ENCODE data around the gene VWA8. TPM values are rescaled to one million over a fixed set of nuclear protein-coding genes. Genes with fewer than 3 reads are reported as not detected.
A peak's percentile ranks its signal among the peaks of the same experiment; 100 is the strongest.

The VWA8 gene
- total RNA-seq, 1 donor = 33.2 TPM

DNA sequence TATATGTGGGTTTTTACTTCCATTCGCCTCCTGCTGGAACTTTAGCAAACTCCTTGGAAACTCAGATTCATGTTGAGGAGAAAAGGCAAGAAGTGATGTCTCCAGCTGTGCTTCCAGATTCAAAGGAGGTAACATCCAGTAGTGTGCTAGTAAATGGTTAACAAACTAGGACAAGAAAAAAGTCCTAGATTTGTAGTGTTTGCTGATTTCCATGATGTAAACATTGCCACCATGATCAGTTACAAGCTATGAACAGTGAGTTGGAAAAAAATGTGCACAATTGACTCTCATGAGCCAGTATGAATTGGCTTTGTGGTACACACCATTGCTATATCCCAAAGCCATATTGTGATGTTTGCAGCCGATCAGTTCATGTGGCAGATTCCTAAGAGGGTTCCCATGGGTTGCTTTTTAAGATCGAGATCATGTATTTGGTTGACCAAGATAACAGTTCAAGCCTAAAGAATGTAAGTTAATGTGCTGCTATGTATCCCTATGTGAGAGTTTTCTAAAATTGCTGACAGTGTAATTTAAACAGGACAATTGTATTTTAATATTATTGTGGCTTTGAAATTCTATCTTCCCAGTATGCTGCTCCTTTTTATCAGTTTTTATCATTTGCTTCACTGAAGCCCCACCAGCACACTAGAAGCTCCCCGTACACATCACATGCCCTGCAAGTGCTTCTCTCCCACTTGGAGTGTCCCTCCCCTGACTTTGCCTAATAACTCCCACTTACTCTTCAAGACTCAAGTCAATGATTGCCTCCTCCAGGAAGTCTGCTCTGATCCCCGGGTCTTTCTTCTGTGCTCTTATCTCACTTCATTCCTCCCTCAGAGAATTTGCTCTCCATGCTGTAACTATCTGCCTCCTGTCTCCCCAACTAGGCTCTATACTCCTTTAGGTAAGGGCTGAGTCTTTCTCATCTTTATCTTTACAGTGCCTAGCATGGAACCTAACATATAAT, 355.3 kb downstream of the VWA8 start:
- no peak for DNase-seq (ENCODE audit: low read depth)
- no peak overlapping the region for H3K4me3 ChIP-seq (ENCODE audit: low read depth, low read length)
- TF ChIP-seq, protein P1, sequence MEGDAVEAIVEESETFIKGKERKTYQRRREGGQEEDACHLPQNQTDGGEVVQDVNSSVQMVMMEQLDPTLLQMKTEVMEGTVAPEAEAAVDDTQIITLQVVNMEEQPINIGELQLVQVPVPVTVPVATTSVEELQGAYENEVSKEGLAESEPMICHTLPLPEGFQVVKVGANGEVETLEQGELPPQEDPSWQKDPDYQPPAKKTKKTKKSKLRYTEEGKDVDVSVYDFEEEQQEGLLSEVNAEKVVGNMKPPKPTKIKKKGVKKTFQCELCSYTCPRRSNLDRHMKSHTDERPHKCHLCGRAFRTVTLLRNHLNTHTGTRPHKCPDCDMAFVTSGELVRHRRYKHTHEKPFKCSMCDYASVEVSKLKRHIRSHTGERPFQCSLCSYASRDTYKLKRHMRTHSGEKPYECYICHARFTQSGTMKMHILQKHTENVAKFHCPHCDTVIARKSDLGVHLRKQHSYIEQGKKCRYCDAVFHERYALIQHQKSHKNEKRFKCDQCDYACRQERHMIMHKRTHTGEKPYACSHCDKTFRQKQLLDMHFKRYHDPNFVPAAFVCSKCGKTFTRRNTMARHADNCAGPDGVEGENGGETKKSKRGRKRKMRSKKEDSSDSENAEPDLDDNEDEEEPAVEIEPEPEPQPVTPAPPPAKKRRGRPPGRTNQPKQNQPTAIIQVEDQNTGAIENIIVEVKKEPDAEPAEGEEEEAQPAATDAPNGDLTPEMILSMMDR (IDR thresholded peaks at IDR 0.05; ENCODE audit: insufficient read depth, low read depth, low read length) = peak; percentile 9

DNA sequence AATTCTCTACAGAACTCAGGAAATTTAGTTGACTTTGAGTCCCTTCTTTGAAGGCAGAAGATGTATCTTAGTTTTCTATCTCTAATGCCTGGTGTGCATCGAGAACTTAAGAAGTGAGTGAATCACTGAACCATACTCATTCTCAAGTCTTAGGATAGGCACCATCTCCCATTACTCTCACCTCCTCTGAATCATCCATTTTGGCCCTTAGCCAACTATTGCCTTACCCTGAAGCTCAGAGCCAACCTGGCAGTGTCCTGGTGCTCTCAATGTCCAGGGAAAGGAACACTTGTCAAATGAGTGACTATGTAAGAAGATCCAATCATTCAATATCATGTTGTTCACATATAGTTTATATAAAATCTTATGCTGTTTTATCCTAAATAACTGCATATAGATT, 357.0 kb downstream of the VWA8 start:
- H3K4me3 ChIP-seq (ENCODE audit: low read depth, low read length) = no peak overlapping the region
- TF ChIP-seq, protein P1 (IDR thresholded peaks at IDR 0.05; ENCODE audit: insufficient read depth, low read depth, low read length) = no peak
- DNase-seq (ENCODE audit: low read depth) = no peak

DNA sequence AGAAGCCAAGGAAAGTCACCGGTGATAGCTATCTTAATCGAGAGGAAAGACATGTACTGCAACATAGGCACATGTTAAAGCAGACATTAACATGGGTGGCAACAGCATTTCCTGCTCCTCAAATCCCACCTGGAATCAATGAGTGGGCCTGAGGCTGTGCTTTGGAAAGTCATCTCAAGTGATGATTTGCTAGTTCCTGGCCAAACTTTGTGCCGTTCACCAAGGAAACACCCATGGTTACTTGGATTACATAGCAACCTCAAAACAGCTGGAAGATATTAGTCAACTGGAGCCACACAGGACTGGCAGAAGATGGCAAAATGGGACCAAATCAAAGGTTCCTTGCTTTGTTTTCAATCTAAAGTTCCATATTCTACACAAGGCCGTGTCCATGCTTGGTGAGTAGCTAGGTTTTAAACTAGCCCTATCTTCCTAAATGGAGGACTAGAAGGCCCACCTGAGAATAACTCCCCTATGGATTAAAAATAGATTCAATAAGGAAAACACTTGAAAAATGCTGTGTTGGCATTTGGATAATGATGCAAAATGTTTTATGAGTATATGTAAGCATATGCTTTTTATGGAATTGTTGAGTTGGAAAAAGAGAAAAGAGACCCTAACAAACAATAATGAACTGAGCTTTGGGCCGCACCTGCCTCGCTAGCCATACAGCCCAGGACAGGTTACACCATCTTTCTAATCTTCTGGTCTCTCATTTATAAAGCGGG, 359.0 kb downstream of the VWA8 start:
- TF ChIP-seq, protein P1 (IDR thresholded peaks at IDR 0.05; ENCODE audit: insufficient read depth, low read depth, low read length) = no peak
- no peak overlapping the region for H3K4me3 ChIP-seq (ENCODE audit: low read depth, low read length)
- no peak for DNase-seq (ENCODE audit: low read depth)

DNA sequence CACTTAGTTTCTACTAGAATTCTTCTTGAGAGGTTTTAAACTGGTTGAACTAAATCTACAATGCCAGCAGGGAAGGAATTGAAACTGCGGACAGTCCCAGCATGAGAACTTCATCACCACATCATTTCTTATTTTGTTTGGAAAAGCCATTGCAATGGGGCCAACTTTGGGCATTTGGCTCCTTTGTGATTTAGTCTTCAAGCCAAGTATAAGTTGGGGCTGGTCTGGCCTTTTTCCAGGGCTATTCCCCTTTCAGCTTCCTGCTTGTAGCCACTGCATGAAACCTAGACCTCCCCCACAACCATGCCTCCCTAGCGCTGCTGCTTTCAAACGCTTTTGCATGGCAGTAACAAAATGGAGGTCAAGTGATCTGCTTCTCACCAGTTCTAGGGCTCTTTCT, 361.3 kb downstream of the VWA8 start:
- no peak for DNase-seq (ENCODE audit: low read depth)
- no peak overlapping the region for H3K4me3 ChIP-seq (ENCODE audit: low read depth, low read length)
- TF ChIP-seq, protein P1 (IDR thresholded peaks at IDR 0.05; ENCODE audit: insufficient read depth, low read depth, low read length) = no peak

DNA sequence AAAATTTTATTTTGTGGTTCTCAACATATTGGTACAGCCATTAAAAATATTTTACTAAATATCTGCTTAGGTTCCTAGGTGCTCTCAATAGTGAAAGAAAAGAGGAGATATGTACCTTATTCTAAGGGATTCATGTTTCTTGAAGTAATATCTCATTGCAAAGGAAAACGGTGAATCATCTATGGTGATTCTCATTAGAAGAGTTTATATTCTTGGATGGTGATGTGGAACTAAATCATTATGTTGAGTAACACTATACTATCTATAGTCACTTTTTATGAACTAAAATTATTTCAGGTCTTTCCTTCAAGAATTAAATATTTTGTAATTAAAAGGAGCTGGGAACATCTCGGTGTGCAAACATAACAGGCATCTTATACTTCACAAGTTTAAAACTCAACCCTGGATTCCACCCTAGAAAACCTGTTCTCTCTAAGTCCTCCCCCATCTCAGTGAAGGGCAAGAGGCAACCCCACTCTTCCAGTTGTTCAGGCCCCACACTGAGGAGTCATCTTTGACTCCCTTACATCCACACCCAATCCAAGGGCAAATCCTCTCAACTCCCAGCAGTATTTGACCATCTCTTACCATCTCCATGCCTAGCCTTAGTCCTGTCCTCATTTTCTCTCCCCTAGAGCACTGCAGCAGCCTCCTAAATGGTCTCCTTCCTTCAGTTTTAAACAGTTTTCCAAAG, 363.4 kb downstream of the VWA8 start:
- DNase-seq (ENCODE audit: low read depth) = no peak
- no peak overlapping the region for H3K4me3 ChIP-seq (ENCODE audit: low read depth, low read length)
- TF ChIP-seq, protein P1 (IDR thresholded peaks at IDR 0.05; ENCODE audit: insufficient read depth, low read depth, low read length) = no peak

DNA sequence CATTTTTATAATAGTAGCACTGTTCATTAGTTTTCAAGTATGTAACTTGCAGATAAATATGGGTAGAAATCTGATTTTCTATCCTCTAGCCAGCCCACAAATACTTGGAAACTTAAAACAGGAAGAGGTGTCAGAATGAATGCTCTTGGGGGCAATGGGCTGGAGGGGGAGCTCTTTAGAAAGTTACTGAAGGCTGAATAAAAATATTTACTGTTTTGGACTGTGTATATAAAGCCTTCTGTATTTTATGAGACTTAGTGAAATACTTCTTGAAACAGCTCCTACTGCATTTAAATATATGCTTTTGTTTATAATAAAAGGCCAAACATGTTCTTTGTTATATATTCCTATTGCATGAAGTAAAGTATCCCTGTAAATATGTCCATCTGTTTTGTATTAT, 364.7 kb downstream of the VWA8 start:
- TF ChIP-seq, protein P1 (IDR thresholded peaks at IDR 0.05; ENCODE audit: insufficient read depth, low read depth, low read length) = no peak
- H3K4me3 ChIP-seq (ENCODE audit: low read depth, low read length) = no peak overlapping the region
- DNase-seq (ENCODE audit: low read depth) = peak; percentile 73
